Measurements from ENCODE around the gene CYP19A1.

The CYP19A1 gene

GRCh38 chr15:51322621-51323296 is 15.6 kb downstream of the CYP19A1 start:
- no peak for DNase-seq

GRCh38 chr15:51321316-51321715 is 17.1 kb downstream of the CYP19A1 start:
- DNase-seq, result no peak

DNA sequence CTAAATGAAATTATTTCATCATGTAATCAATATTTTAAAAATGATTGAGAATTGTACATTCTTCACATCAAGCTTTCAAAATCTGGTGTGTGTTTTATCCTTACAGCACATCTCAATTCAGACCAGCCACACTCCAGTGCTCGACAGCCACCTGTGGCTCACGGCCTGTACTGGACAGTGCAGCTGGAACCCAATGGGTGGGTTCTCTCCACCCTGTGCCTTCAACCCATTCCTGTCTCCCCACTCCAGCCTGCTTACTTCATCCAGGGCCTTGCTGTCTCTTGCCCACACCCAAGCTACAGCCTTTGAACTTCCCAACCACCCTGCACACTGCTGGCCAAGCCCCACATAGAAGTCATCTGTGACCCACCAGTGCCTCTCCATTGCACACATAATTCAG is 17.6 kb downstream of the CYP19A1 start:
- no peak for DNase-seq

DNA sequence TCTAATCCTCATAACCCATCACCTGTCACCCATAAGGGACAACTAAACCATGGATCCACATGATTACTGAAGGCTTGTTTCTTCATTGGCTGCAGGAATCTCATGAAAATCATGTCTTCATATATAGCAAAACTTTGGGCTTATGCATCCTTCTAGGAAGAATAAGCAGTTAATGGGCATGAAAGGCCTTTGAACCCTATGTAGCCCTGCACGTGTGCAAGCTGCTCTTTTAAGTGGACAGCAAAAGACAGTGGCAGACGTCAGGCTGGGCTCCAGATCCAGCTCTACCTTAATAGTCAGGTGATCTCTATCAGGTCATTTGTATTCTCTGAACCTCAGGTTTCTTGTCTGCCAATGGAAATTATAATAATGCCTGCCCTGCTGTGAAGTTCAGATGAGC is 18.9 kb downstream of the CYP19A1 start:
- no peak for DNase-seq

DNA sequence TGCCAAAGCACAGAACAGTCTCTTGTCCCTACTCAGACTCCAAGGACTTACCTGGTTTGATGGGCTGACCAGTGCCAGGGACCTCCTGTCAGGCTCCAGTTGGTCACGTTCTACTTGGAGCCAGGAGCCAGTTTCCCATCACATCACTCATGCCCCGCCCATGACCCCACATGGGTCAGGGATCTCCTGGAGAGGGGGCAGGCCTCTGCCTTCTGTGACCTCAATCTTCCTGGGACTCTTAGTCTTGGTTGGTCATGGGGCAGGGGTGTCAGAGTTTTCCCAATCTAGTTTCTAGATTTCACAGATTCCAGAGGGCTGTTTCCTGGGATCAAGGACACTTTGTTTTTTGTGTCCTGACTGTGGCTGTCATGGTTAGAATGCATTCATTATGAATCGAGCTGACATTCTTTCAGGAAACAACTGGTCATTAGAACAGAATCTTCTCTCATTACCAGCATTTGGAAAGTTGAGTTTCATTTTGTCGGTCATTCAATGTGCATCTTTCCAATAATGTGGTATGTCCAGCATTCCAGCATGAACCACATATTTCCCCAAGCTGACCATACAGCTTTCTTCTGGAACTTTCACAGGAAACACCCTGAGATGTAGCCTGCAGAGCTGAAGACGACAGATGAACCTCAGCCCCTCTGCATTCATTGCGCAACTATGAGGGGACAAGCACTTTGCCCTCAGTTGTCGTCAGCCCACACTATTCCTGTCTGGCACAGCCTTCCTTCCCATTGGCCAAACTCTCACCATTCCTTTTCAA is 19.8 kb downstream of the CYP19A1 start:
- DNase-seq, result no peak

DNA sequence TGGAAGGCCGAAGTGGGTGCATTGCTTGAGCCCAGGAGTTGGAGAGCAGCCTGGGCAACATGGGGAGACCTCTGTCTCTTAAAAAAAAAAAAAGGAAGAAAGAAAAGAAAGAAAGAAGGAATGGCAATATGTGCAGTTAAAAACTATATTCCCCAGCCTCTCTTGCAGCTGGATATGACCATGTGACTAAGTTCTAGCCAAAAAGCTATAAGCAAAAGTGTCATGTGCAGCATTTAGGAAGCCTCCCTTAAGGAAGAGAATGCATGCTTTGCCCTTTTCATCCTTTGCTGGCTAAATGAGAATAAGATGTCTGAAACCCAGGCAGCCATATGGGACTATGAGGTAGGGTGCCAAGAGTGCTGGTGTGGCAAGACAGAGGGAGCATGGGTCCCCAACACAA is 21.8 kb downstream of the CYP19A1 start:
- DNase-seq, result no peak

DNA sequence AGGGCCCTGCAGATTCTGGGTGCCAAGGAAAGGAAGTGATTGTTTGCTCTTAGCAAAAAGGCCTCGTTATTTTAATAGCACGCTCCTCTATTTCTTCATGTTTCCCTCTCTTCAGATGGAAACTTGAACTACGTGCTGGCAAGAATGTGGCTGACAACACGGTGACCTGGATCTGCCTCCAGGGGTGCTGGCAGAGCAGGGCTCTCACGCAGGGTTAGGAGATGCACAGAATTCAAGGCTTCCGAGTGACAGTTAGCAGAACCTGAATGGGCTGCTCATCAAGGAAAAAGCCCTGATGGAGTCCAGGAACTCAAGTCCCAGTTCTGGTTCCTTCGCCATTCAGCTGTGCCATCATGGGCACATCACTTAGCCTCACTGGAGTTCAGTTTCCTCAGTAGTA is 22.7 kb downstream of the CYP19A1 start:
- DNase-seq, result peak; percentile 41

- DNase-seq, result no peak
These were observed 23.7 kb downstream of the CYP19A1 start for GRCh38 chr15:51314391-51315337.

- DNase-seq, result no peak
These were observed 24.6 kb downstream of the CYP19A1 start for GRCh38 chr15:51313644-51314280.

DNA sequence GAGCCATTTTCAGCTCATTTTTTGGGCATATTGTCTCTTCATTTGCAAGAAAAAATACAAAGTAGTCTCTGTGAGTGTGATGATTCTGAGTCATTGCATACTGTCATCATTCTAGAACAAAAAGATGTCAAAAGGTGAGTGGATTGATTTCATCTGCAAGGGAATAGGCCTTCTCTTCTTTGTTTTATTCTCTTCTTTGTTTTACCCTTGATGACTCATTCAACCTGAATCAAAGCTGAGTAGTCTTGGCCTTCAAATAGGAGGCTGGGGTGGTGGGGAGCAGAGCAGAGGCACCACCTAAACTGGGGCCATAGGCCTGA is 25.4 kb downstream of the CYP19A1 start:
- peak; percentile 84 for DNase-seq

GRCh38 chr15:51312166-51313073 is 26.0 kb downstream of the CYP19A1 start:
- DNase-seq, result peak; percentile 91

GRCh38 chr15:51311510-51311909 is 26.9 kb downstream of the CYP19A1 start:
- DNase-seq, result peak; percentile 61

DNA sequence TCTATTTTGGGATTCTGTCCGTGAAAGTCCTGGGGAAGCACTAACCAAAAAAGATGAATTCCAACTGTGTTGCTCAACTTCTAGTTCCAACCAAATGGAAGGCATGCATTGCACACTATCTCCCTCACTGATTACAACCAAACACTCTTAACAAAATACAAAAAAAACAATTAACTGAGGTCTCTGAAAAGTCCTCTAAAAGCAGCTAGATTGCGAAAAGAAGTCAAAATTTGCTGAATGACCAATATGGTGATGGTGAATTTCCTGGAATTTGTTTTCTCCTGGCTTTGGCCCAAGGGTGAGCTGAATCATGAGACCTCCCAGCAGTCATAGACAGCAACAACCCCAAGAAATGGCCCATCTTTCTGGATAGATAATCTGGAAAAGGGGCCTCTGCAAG is 28.3 kb downstream of the CYP19A1 start:
- no peak for DNase-seq

DNA sequence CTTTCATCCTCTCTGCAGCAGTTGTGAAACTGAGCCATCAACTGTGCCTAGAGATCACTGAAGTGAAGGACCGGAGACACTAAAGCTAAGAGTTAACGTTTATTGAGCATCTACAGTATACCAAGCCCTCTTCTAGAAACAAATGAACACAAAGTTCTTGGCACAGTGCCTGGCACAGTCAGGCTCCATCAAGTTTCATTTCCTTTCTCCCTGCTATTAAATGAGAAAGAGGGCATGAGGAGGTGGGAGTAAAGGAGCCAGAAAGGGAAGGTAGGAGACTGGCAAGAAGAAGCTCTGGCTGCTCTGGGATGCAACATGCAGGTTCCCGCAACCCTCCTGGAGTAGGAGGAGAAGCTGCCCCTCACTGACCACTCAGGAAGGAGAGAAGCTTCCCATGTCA is 30.6 kb downstream of the CYP19A1 start:
- DNase-seq, result peak; percentile 69

DNA sequence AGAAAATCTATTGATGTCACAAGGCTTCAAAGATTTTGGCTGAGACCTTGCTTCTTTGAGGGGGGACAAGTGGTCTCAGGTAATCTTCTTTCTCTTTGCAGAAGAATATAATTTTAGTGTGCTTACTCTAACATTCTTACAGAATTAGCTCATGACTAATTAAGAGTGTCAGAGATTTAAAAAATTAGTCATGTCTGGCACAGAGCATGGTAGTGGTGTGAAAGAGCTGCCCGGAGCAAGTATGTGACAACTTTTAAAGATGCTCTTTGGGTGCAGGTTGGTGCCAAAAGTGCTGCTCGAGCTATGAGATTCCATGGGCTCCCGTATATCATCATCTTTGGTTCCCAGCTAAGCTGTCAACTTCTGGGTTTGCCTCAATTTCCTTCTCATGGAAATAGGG is 31.1 kb downstream of the CYP19A1 start:
- DNase-seq, result no peak

- DNase-seq, result peak; percentile 73
These were observed 34.9 kb downstream of the CYP19A1 start for GRCh38 chr15:51303462-51303980.

- DNase-seq, result no peak
These were observed 35.9 kb downstream of the CYP19A1 start for GRCh38 chr15:51302480-51302879.

DNA sequence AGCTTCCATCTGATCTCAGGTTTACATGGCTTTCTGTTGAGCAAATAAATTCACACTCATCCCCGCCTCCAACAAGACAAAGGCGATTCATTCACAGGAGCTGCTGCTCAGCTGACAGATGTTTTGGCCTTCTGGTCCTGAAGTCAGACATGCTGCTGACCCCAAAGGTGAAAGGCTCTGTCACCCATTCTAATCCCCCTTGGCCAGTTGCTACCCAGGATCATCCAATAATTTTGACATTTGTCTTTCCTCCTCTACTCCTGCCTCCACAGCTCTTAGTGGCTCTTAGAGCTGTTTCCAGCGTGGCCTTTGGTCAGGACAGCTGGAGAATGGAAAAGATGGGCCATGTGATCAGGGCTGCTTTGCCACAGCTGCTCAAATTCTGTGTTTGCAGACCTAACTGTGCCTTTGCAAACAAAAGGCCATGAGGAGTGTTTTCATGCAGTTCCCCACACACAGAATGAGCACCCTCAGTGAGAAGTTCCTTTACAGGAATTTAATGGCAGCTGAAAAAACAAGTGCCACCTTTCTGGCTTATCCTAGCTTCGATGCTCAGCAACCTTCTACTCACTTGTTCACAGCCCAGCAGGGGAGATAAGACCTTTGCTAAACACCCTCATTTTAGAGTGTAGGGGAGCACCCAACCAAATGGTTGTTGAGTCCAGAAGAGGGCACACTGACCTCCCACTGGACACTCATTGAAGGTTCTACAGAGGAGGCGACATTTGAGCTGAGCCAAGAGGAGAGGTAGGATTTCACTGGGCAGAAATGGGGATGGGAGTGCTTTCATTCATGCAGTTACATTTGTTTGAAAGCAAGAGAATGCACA is 39.0 kb downstream of the CYP19A1 start:
- DNase-seq, result peak; percentile 95

DNA sequence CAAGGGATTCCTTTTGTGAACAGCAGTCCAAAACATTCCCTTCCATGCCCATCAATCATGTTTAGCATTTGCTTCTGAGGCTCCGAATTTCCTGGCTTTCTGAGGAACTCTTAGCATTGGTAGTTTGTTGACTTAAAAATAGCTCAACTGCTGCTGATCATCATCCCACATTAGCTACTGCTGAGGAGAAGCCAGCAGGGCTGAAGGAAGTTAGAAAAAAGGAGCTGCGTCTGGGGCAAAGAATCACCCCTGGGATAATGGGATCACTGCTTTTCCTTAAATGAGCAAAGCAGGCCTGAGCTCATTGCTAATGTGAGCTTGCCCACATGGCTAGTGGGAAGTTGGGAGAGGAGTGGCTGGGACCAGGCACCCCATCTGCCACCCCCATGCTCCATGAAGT is 39.8 kb downstream of the CYP19A1 start:
- DNase-seq, result peak; percentile 87

GRCh38 chr15:51290720-51291119 is 47.7 kb downstream of the CYP19A1 start:
- no peak for DNase-seq

GRCh38 chr15:51289290-51289689 is 49.1 kb downstream of the CYP19A1 start:
- DNase-seq, result peak; percentile 30
